Endothelial cell of umbilical vein (primary cell): Measurements from ENCODE around the gene NFE2L1. TPM values are rescaled to one million over a fixed set of nuclear protein-coding genes. Genes with fewer than 3 reads are reported as not detected.

ENCODE experiments used
- BruUV-seq: library from RNA; stranded (reverse); fragments of 400-500 nt; replicated peaks from 2 replicates; lab custom pipeline; 2021; lab: Mats Ljungman, UMichigan
- CTCF ChIA-PET: fragments of 300-600, 350-600 bp; sonication (Branson Sonifier 250); formaldehyde crosslinking; loops from one replicate; lab custom pipeline; 2021; ENCODE audit warnings: antibody characterized with exemption, inconsistent platforms; lab: Charles Lee
- POLR2A ChIA-PET: fragments of 300-600, 350-600 bp; sonication (Branson Sonifier 250); formaldehyde crosslinking; loops from one replicate; lab custom pipeline; 2021; ENCODE audit warnings: antibody characterized with exemption, inconsistent platforms; lab: Charles Lee
- DNase-seq: peaks from one replicate; pipeline ENCODE4 v3.0.0-alpha.2; 2011; ENCODE audit warnings: low read depth, low spot score
- FAIRE-seq: peaks from 2 replicates; lab custom pipeline; 2011; peaks lifted over from hg19 to GRCh38; lab: Jason Lieb, UNC
- H2AFZ ChIP-seq: 2 replicates; pipeline ENCODE4 v1.6.0; 2012; ENCODE audit warnings: low read depth, low read length, control low read depth, inconsistent platforms
- H3K27ac ChIP-seq: 2 replicates; pipeline ENCODE4 v1.5.1; 2011; ENCODE audit warnings: low read depth, mild to moderate bottlenecking, control low read depth, low read length, moderate library complexity; ENCODE audit not compliant: insufficient read depth
- H3K27me3 ChIP-seq, 2 experiments: 2 replicates each; pipeline versions ENCODE4 v1.6.0 to v1.6.1; 2011; ENCODE audit warnings: low read length in 2 of 2, mixed read lengths in 1 of 2; ENCODE audit not compliant: control insufficient read depth in 2 of 2, insufficient read depth in 2 of 2
- H3K36me3 ChIP-seq, 2 experiments: 2 replicates in 1 of 2; 3 replicates in 1 of 2; pipeline ENCODE4 v1.5.1; 2011; ENCODE audit warnings: low read length in 2 of 2, mild to moderate bottlenecking in 1 of 2, moderate library complexity in 1 of 2; ENCODE audit not compliant: control insufficient read depth in 2 of 2, insufficient read depth in 2 of 2; ENCODE audit errors: extremely low read depth in 1 of 2
- H3K4me1 ChIP-seq: 3 replicates; pipeline ENCODE4 v1.5.1; 2011; ENCODE audit warnings: mild to moderate bottlenecking, low read length; ENCODE audit not compliant: control insufficient read depth, insufficient read depth; ENCODE audit errors: extremely low read depth
- H3K4me2 ChIP-seq: 2 replicates; pipeline ENCODE4 v1.6.1; 2011; ENCODE audit warnings: low read length, control low read depth, mixed read lengths; ENCODE audit not compliant: insufficient read depth
- H3K4me3 ChIP-seq, 3 experiments: fragments of 200-600 bp in 1 of 3; sonication (generic), shearing (Covaris generic) in 1 of 3; replicated peaks in 1 of 3; 2 replicates each; pipeline ENCODE4 v1.5.1; 2011 to 2016; ENCODE audit warnings: control low read depth in 3 of 3, low read length in 3 of 3, mild to moderate bottlenecking in 2 of 3, inconsistent platforms in 1 of 3, low read depth in 1 of 3, moderate library complexity in 1 of 3; ENCODE audit not compliant: insufficient read depth in 1 of 3
- H3K79me2 ChIP-seq: 2 replicates; pipeline ENCODE4 v1.6.0; 2012; ENCODE audit warnings: low read length, inconsistent platforms; ENCODE audit not compliant: control insufficient read depth, insufficient read depth
- H3K9ac ChIP-seq: replicated peaks from 2 replicates; pipeline ENCODE3; 2011; ENCODE audit warnings: low read length, control low read depth; ENCODE audit not compliant: insufficient read depth; ENCODE audit errors: extremely low read depth
- H3K9me1 ChIP-seq: replicated peaks from 3 replicates; pipeline ENCODE4 v1.6.0; 2011; ENCODE audit warnings: mild to moderate bottlenecking, low read length; ENCODE audit not compliant: control insufficient read depth, insufficient read depth; ENCODE audit errors: extremely low read depth
- H3K9me3 ChIP-seq: replicated peaks from 2 replicates; pipeline ENCODE4 v1.5.1; 2012; ENCODE audit warnings: low read length, inconsistent platforms; ENCODE audit not compliant: control insufficient read depth, insufficient read depth
- H4K20me1 ChIP-seq: replicated peaks from 2 replicates; pipeline ENCODE3; 2011; ENCODE audit warnings: mild to moderate bottlenecking, low read length; ENCODE audit not compliant: control insufficient read depth, insufficient read depth; ENCODE audit errors: extremely low read depth
- EZH2 ChIP-seq: IDR thresholded peaks from 2 replicates; pipeline ENCODE4 v1.6.1; 2012; ENCODE audit warnings: borderline replicate concordance, low read depth, mild to moderate bottlenecking, moderate library complexity, low read length, inconsistent platforms; ENCODE audit not compliant: severe bottlenecking
- FOS ChIP-seq: IDR thresholded peaks from 2 replicates; pipeline ENCODE4 v1.6.1; 2011; ENCODE audit warnings: mild to moderate bottlenecking, low read length, moderate library complexity, borderline replicate concordance; ENCODE audit not compliant: insufficient read depth
- JUN ChIP-seq: IDR thresholded peaks from 2 replicates; pipeline ENCODE4 v1.6.1; 2011; ENCODE audit warnings: borderline replicate concordance, low read depth; ENCODE audit not compliant: insufficient read length, insufficient read depth
- POLR2A ChIP-seq: IDR thresholded peaks from 2 replicates; pipeline ENCODE4 v1.6.1; 2012; ENCODE audit warnings: low read depth, mild to moderate bottlenecking, control low read depth, low read length
- dilution Hi-C: fragments of 300-500 bp; cut with MboI; formaldehyde crosslinking; loops from one replicate; pipeline ENCODE4 v1.15.0; 2019; ENCODE audit warnings: low sequenced_read_pairs; ENCODE audit not compliant: extremely low pct_ligation_motif_present
- intact Hi-C: fragments of 100-400 bp; cut with micrococcal nuclease; formaldehyde crosslinking; loops from one replicate; pipeline ENCODE4 v1.10.0; 2022
- polyA plus RNA-seq, 4 experiments: library from polyadenylated mRNA; depleted of rRNA in 3 of 4; stranded (reverse) in 3 of 4; unstranded in 1 of 4; fragments of >200 nt; gene quantifications; 2 replicates each; pipeline versions ENCODE4 v1.2.1 to v1.2.3, GENCODE V29; 2011 to 2012; ENCODE audit warnings: missing spikeins in 1 of 4
- total RNA-seq: library from RNA; stranded (reverse); gene quantifications from 2 replicates; pipeline ENCODE4 v1.2.3, GENCODE V29; 2021

The NFE2L1 gene
- total and polyA plus RNA-seq, 2 donors (not counting 3 experiments of a cell fraction or from before 2014, with no cell fraction given): 187 to 236 TPM

DNA sequence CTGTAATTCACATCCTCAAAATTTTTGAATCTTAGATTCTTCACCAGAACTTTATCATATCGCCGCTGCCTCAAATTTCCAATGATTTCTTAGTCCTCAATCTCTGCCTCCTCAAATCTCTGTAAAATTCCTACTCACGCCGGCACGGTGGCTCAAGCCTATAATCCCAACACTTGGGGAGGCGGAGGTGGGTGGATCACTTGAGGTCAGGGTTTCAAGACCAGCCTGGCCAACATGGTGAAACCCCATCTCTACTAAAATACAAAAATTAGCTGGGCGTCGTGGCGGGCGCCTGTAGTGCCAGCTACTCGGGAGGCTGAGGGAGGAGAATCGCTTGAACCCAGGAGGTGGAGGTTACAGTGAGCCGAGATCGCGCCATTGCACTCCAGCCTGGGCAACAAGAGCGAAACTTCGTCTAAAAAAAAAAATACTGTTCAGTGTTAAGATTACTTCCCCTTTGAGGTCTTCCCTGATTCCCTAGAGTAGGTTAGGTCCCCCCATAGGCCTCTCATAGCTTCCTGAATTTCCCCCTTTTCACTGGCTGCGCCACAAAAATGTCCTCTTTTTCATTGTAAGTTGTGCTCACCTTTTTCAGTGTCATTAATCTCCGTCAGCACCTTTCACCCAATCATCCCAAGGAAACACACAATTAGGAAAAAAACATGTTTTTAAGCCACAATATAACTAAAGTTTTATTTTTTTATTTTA lies 54.0 kb downstream of the NFE2L1 start:
- Histone ChIP-seq H3K36me3 (no peaks in the 10 kb centered on the region), H3K9me1 (no peaks in the 10 kb centered on the region), H2AFZ (no peak overlapping the region), H4K20me1 (peaks cover 3% of the 10 kb centered on the region), H3K4me3 (peak overlapping the region in 1 of 3 experiments; percentile 91), H3K79me2 (peaks cover 37% of the 10 kb centered on the region), H3K27ac (no peak overlapping the region), H3K9ac (no peak overlapping the region), H3K4me2 (peak overlapping the region; percentile 37), H3K27me3 (no peaks in the 10 kb centered on the region), H3K9me3 (no peaks in the 10 kb centered on the region), H3K4me1 (peaks cover 11% of the 10 kb centered on the region)
- ChIA-PET CTCF (interaction anchor here (1.0 to 2.2 kb wide), 2 partner anchors 22 to 29 kb away, joined by 4 to 13 read pairs; no protein-coding TSS in a partner anchor), POLR2A (interaction anchor here (1.7 kb wide), 1 partner anchor 54 kb away, joined by 9 read pairs; the partner anchor contains the start of gene NFE2L1)
- TF ChIP-seq FOS: no peak
- TF ChIP-seq JUN: no peak
- DNase-seq (no peak), FAIRE-seq (no peak)
- intact Hi-C loops (loop anchor here (5.0 kb wide), 1 partner anchor 140 kb away; no protein-coding TSS in a partner anchor), dilution Hi-C loops (no loop called here)
- BruUV-seq: no TSS peak

DNA sequence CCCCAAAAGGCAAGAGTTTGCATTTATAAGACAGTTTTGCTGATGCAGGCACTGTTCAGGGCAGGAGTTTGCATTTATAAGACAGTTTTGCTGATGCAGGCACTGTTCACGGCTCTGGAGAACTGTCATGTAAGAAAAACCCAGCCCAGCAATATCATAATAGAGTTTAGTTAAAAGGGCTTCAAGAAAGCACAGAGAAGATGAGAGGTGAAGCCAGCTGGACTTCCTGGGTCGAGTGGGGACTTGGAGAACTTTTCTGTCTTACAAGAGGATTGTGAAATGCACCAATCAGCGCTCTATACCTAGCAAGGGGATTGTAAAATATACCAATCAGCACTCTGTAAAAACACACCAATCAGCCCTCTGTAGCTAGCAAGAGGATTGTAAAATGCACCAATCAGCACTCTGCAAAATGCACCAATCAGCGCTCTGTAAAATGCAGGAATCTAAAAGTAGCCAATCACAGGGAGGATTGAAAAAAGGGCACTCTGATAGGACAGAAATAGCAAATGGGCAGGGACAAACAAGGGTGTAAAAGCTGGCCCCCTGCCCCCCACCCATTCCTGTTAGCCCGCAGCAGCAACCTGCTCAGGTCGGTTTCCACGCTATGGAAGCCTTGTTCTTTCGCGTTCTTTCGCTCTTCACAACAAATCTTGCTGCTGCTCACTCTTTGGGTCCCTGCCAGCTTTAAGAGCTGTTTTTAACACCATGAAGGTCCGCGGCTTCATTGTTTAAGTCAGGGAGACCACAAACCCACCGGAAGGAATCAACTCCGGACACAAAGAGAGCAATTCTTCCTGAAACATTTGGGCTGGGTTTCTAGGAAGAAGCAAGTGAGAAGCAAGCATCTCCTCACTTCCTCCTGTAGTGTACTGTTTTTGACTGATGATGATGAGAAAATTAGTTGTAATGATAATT lies 54.9 kb downstream of the NFE2L1 start:
- Histone ChIP-seq H3K27me3 (no peaks in the 10 kb centered on the region), H4K20me1 (peaks cover 2% of the 10 kb centered on the region), H3K9me3 (no peaks in the 10 kb centered on the region), H3K4me3 (no peak overlapping the region), H3K9ac (no peak overlapping the region), H3K4me2 (no peak overlapping the region), H3K9me1 (no peaks in the 10 kb centered on the region), H3K79me2 (peaks cover 33% of the 10 kb centered on the region), H3K4me1 (peaks cover 11% of the 10 kb centered on the region), H2AFZ (no peak overlapping the region), H3K36me3 (no peaks in the 10 kb centered on the region), H3K27ac (no peak overlapping the region)
- FAIRE-seq (no peak), DNase-seq (no peak)
- BruUV-seq: no TSS peak
- POLR2A ChIA-PET: no interaction called here
- TF ChIP-seq EZH2: no peak
- no peak for TF ChIP-seq POLR2A
- CTCF ChIA-PET: interaction anchor here (0.7 to 3.1 kb wide), 2 partner anchors 23 to 947 kb away, joined by 4 to 10 read pairs; no protein-coding TSS in a partner anchor
- intact Hi-C loops: loop anchor here (5.0 kb wide), 1 partner anchor 139 kb away; no protein-coding TSS in a partner anchor
- dilution Hi-C loops: no loop called here
